ENCODE measurements around the gene ITPRIP.

ITPRIP gene

DNA sequence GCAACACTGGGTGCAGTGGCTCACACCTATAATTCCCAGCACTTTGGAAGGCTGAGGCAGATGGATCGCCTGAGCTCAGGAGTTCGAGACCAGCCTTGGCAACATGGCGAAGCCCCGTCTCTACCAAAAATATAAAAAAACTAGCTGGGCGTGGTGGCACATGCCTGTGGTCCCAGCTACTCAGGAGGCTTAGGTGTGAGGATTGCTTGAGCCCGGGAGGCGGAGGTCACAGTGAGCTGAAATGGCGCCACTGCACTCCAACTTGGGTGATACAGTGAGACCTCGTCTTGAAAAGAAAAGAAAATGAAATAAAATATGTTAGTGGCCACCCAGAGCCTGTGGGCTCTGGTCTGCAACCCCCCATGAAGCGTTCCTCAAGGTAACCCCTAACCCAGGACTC is 13.3 kb downstream of the ITPRIP start:
- no peak for DNase-seq

DNA sequence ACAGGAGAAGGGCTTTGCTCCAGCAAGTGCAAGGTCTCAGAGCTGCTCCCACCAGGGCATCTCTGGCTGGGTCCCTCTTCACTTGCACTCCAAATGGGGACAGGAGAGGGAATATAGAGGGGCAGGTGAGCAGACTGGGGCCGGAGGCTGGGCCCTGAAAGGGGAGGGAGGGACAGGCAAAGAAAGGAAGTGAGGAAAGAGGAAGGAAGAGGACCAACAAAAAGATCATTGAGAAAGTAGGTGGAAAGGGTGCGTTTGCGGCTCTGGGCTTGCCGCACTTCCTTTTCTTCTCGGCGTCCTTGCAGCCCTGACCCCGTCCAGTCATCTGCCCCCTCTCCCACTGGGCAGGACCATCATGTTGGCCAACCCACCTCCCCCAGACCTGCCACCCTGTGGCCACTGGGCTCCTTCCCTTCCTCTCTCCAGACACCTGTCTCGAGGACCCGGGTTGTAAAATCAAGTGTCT is 14.0 kb downstream of the ITPRIP start:
- DNase-seq: no peak

DNA sequence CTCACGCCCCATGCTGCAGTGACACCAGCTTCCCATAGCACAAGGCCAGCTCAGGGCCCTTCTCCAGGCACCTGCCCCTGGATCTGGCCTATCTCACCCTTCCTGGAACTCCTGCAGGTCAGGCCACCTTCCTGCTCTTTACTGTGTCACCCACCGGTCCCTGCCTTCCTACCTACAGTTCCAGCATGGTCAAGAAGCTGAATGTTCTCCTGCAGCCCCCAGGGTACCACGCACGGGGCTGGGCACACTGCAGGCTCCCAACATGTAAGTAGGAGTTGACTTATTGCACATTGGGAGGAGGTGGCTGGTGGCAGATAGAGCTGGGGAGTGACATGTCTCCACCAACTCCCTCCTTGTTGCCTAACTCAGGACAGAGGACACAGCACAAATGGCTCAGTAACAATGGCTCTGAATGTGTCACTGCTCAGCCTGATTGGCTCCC is 14.5 kb downstream of the ITPRIP start:
- DNase-seq: no peak

- DNase-seq: no peak
Observed at GRCh38 chr10:104323085-104323484, 15.2 kb downstream of the ITPRIP start.

- no peak for DNase-seq
Observed at GRCh38 chr10:104322416-104322782, 15.9 kb downstream of the ITPRIP start.

DNA sequence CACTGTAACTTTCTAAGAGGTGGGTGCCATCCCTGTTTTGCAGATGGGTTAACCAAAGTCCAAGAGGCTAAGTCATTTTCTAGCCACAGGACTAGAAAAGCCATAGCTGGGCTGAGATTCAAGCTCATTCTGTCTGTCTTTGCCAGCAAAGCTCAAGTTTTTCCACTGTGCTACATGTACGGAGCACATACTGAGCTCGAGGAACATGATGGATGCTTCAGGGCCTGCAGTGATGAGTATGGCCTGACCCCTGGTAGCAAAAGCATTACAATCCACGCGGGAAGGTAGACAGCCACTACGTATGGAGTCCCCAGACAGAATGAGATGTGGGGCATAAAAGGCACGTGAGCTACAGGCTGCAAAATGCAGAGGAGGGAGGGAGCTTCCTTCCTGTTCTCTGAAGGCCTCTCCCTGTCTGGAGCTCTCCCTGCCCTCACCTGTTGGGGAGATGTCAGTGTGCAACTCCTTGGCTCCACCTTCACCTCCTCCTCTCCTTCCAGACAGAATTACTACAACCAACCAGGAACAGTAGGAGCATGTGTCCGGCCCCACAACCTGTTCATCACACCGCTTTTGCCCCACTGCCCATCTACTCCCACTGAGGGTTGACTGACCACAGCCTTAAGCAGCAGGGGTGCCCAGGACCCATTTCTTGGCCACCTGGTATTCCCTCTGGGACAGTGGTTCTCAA is 16.4 kb downstream of the ITPRIP start:
- DNase-seq: no peak

- DNase-seq: no peak
Observed at GRCh38 chr10:104321226-104321625, 17.0 kb downstream of the ITPRIP start.

GRCh38 chr10:104318810-104319741 is 19.2 kb downstream of the ITPRIP start:
- no peak for DNase-seq

- DNase-seq: no peak
Observed at GRCh38 chr10:104318326-104318725, 19.9 kb downstream of the ITPRIP start.

DNA sequence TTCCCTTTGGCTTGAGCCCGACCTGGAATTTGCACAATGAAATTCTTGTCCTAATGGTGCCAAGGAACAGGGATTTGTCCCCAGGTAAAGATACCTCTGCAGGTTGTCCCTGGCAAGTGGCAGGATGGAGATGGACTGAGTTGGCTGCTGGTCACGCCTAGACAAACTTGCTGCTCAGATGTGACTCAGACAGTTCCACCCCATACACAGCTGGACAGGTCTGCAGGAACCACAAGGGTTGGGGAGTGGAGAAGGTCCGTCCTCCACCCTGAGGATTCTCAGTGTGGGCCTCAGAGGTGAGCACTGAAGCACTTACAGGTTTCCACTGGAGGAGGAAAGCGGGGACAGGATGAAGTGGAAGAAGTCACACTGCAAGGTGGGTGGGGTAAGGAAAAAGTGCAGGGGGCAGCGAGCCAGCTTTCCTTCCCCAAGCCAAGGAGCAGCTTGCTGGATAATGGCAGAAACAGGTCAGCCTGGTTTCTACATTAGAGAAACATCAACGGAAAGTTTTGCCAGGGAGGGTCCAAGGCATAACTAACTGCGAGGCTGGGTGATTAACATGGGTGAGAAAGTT is 20.5 kb downstream of the ITPRIP start:
- no peak for DNase-seq

DNA sequence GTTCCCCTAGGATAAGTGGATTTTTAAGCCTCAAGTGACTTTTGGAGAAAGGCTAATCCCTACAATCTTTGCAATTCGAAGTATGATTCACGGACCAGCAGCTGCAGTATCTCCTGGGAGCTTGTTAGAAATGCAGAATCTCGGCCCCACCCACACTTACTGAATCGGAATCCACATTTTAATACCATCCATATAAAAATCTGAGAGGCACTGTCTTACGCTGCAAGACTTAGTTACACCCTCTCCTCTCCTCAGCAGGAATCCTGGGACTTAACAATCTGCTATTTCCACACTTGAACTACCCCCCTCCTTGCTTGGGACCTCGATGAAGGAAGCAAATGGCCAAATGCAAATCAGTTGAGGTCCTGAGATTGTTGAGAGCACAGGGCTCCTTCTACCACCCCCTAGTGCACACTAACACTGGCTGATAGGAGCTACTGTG is 21.0 kb downstream of the ITPRIP start:
- DNase-seq: no peak

- no peak for DNase-seq
Observed at GRCh38 chr10:104316321-104317099, 21.8 kb downstream of the ITPRIP start.

DNA sequence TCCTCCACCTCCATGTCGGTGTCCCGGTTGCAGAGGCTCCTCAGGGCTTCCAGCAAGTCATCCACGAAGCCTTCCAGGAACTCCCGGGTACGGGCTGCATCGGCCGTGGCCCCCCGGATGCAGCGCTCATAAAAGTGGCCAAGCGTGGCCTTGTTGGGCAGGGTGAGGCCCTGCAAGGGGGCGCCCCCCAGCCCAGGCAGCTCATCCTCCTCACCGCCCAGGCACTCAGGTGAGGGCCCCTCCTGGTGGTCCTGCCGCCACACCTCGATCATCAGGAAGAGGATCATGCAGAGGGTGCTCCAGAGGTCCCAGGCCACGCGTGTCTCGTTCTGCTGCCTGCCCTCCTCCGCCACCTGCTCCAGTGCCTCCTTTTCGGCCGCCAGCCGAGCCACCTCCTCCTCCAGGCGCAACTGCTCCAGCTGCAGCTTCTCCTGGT is 22.8 kb downstream of the ITPRIP start:
- DNase-seq: no peak

DNA sequence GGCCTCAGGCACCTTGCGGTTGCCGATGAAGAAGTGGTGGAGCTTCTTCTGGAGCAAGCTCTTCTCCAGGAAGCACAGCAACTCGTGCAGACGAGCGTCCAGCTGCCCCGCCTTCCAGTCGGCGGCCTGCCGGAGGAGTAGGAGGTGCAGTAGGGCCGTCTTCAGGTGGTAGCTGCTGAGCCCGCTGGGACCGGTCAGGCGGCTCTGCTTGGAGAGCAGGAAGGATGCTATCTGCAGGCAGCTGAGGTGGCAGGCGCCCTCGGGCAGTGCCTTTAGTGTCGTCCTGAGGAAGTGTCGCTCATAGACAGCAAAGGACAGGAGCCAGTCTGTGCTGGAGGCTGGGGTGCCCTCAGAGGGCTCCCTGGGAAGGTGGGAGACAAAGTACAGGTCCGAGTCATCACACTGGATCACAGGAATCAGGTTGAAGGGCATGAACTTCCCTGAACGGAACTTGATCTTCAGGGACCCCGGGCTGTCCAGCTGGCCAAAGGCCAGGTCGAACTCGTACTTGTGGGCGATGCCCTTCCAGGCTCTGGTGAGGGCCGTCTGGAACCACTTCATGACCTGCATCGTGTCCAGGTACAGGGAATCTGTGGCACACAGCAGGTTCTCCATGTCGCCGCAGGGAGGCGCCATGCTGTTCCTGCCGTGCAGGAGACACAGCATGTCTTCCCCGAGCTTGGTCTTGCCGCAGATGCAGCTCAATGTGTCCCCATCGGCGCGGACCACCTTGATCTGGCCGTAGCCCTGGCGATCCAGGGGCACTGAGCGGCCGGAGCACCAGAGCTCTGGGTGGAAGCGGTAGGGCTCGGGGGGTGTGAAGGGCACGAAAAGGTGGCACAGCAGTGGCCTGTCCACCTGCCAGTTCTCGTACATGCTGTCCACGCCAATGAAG is 23.4 kb downstream of the ITPRIP start:
- no peak for DNase-seq

DNA sequence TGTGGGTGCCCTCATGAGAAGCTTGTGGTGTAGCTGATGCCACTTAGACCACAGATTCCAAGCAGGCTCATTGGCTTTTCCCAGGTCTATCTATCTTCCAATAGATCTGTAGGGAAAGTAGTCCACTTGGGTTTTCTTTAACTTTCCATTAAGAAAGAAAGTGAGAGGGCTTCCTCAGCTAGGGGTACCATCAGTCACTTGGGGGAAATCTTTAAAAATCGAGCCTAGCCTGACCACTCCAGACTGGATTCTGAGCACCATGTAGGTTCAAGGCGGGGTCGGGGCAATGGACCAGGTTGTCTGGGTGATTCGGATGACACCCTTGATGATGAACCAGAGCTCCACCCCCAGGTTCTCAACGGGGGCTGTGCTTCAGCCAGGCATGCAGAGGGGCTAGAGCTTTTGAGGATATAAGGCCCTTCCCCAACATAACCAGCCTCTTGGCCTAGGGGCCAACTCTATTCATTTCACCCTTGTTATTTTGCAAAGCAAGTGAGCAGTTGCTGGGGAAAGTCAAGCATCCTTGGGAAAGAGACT is 27.0 kb downstream of the ITPRIP start:
- no peak for DNase-seq

GRCh38 chr10:104309980-104310978 is 28.0 kb downstream of the ITPRIP start:
- no peak for DNase-seq

GRCh38 chr10:104308439-104308903 is 29.8 kb downstream of the ITPRIP start:
- DNase-seq: no peak

DNA sequence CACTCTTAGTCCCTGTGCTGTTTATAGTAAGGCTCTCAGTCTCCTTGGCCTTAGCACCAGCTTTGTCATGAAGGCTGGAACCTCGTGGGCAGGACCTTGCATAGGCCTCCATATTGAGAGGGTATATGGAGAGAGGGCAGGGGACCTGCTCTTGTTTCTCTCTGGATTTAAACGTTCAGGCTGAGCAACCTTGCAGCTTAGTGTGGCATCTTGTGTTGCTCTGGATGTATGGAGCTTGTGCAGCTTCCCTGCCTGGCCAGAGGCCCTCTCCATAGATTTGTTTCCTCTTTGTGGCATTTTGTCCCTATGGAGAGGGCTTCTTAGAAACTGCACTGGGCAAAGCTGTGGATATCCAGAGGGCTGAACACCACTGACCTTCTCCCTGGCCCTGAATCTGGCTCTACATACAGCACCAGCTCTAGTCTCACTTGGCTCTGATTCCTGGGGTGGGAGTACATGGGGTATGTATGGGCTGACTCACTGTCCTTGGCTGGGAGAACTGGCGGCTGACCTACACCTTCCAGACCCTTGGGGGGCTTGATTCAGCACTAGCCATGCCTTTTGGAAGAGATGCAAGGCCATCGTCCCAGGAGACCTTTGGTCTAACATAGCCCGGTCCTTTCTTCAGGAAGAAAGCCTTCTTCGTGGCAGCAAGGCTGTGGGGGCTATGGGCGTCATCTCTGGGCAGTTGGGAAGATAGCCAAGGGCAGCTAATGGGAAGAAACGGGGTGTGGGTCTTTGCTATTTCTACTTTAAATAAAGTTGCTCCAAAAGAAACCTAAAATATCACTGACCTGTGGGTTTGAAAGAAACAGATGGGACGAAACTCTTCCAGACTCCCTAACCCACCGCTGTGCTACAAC is 30.5 kb downstream of the ITPRIP start:
- DNase-seq: no peak

GRCh38 chr10:104306897-104307296 is 31.4 kb downstream of the ITPRIP start:
- DNase-seq: no peak

Measured in NCI-H1417 treated with DMSO at 0.1 percent for 48 hours (cell line).